GM12891 (cell line): ENCODE results near the gene PRSS27.

Experiments used
- PAX5 ChIP-seq: IDR thresholded peaks from 2 replicates; pipeline ENCODE4 v1.6.1; 2011; ENCODE audit warnings: low read length, moderate library complexity, mild to moderate bottlenecking; ENCODE audit not compliant: insufficient read depth, severe bottlenecking
- POLR2A ChIP-seq: IDR thresholded peaks from 2 replicates; pipeline ENCODE4 v1.6.1; 2011; ENCODE audit warnings: low read depth, low read length, control low read depth
- POLR2AphosphoS5 ChIP-seq: IDR thresholded peaks from 2 replicates; pipeline ENCODE4 v1.6.1; 2011; ENCODE audit warnings: low read depth, low read length, control low read depth
- POU2F2 ChIP-seq: IDR thresholded peaks from 2 replicates; pipeline ENCODE4 v1.6.1; 2011; ENCODE audit warnings: low read depth, mild to moderate bottlenecking, control low read depth, low read length, moderate library complexity
- SPI1 ChIP-seq: IDR thresholded peaks from 2 replicates; pipeline ENCODE4 v1.6.1; 2011; ENCODE audit warnings: low read depth, low read length, control low read depth
- TAF1 ChIP-seq: IDR thresholded peaks from 2 replicates; pipeline ENCODE4 v1.6.1; 2011; ENCODE audit warnings: low read depth, low read length, control low read depth

GRCh38 chr16:2742323-2743006 is 22.4 kb upstream of the PRSS27 start:
- TF ChIP-seq POLR2AphosphoS5, result no peak
- TF ChIP-seq TAF1, result no peak
- no peak for TF ChIP-seq POLR2A
- TF ChIP-seq POU2F2, result no peak
- no peak for TF ChIP-seq SPI1
- no peak for TF ChIP-seq PAX5
